ENCODE results near the gene TMOD3.

- TF ChIP-seq GATA2 (IDR thresholded peaks at IDR 0.05; ENCODE audit: low read depth, low read length) (no peak), GATA3 (IDR thresholded peaks at IDR 0.05; ENCODE audit: low read depth, low read length) (no peak)
Observed at GRCh38 chr15:51907136-51907862, 77.8 kb downstream of the TMOD3 start.

All from SH-SY5Y (cell line).